Measurements from ENCODE around the gene CENPO.

CENPO gene

DNA sequence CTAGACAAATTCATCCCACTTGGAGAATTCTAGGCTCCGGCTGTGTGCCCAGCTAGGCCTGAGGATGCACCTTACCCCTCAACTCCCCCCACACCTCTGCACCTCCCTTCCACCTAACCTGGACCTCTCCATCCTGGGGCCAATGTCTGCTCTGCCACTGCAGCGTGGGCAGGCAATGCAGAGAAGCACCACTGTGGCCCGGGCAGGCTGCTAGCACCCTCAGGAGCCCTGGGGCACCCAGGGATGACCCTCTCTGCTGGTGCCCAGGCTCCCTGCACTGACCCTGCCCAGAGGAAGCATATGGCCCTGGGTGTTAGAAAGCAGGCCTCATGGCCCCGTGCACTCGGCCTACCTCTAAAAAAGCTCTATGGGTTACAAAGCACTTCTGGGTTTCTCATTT, 77.2 kb downstream of the CENPO start:
- DNase-seq, result no peak

DNA sequence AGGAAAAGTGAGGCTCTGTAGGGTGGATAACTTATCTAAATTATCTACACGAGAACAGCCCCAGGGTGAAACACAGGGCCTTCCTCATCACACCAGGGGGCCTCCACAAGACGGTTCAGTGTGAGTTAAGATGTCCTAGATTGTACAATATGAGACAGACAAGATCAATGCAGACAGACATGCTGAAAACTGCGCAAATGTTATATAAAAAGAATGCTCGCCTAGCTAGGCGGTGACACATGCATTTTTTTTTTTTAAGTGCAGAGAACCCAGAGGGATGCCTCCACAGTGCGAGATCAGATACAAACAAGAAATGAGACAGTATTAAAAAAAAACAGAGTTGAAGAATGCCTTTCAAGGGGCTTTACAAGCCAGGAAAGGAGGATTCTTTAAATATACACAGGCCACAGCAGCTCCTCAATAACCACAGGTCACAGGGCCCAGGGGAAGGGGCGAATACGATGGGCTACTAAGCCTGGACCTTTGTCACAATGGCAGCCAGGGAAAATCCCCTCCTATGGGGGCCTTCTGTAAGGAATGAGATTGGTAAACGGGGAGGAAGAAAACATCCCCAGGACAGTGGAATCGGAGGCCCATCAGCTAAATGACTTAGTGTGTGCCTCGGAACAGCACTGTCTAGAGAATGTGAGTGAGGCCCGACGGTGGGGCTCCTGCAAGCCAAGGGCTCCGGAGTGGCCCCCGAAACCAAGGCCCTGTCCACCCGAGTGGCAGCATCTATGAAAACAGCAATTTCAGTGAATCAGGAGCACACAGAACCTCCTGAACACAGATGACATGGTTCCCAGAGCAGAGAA, 77.9 kb downstream of the CENPO start:
- no peak for DNase-seq

DNA sequence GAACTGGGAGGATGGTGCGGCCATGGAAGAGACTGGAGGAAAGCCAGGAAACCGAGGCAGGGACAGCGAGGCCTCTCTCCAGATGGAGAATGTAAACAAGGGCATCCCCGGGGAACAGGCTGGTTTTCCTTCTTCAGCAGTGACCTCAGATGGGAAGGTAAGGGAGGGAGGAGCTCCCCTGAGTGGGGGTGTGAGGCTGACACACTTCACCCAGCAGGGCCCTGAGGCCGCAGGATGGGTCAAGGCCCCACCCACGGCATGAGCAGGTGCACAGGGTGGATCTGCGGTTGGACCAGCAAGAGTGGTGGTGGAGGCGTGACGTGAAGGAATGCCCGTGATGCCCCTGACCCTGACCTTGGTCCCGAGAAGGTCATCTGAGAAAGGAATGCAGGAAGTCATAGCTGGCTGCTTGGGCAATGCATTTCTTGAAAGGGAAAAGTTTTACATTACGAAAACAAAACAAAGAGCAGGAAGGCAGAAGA, 78.7 kb downstream of the CENPO start:
- DNase-seq, result no peak

Measured in stimulated activated naive CD4-positive, alpha-beta T cell treated with Interleukin-2 at 50 U/mL for 16 hours (primary cell).